Ishikawa (cell line): Measurements from ENCODE around the gene ATG5.

Experiments
- CEBPB ChIP-seq: IDR thresholded peaks from 2 replicates; pipeline ENCODE4 v1.6.1; 2012
- CREB1 ChIP-seq: IDR thresholded peaks from 2 replicates; pipeline ENCODE4 v1.6.1; 2012; ENCODE audit warnings: low read depth
- EP300 ChIP-seq: IDR thresholded peaks from 2 replicates; pipeline ENCODE4 v1.6.1; 2012; ENCODE audit warnings: borderline replicate concordance
- NFIC ChIP-seq: IDR thresholded peaks from 2 replicates; pipeline ENCODE4 v1.6.1; 2012
- RAD21 ChIP-seq: IDR thresholded peaks from 2 replicates; pipeline ENCODE4 v1.6.1; 2012; ENCODE audit warnings: low read depth
- REST ChIP-seq: IDR thresholded peaks from 2 replicates; pipeline ENCODE4 v1.6.1; 2012; ENCODE audit warnings: low read depth, mild to moderate bottlenecking
- TAF1 ChIP-seq: IDR thresholded peaks from 2 replicates; pipeline ENCODE4 v1.6.1; 2012; ENCODE audit warnings: low read depth, mild to moderate bottlenecking

- no peak for TF ChIP-seq EP300
- no peak for TF ChIP-seq CEBPB
- no peak for TF ChIP-seq NFIC
- TF ChIP-seq TAF1 = no peak
- TF ChIP-seq CREB1 = no peak
- no peak for TF ChIP-seq RAD21
- no peak for TF ChIP-seq REST
Observed at GRCh38 chr6:106281661-106282060, 43.9 kb downstream of the ATG5 start.
